ENCODE results near the gene BTN1A1.

DNA sequence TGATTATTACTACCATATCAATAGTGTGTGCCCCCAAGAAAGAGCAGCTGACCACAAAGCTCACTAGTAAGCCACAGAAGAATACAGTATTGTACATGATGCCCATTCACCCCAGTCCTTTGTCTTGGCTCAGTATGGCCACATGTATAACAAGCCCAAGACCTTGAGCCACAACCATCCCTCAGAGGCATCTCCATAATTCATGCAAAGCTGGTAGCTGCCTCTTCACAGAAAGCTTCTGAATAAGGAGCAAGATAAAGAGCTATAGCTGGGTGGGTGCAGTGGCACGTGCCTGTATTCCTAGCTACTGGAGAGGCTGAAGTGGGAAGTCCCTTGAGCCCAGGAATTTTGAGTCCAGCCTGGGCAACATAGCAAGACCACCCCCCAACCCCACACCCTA is 4.8 kb upstream of the BTN1A1 start:
- no peak for TF ChIP-seq CTCF (IDR thresholded peaks at IDR 0.05)
- TF ChIP-seq ESRRA (CRISPR knock-in tag; IDR thresholded peaks at IDR 0.05; ENCODE audit: borderline replicate concordance), result no peak
- TF ChIP-seq, protein P1, sequence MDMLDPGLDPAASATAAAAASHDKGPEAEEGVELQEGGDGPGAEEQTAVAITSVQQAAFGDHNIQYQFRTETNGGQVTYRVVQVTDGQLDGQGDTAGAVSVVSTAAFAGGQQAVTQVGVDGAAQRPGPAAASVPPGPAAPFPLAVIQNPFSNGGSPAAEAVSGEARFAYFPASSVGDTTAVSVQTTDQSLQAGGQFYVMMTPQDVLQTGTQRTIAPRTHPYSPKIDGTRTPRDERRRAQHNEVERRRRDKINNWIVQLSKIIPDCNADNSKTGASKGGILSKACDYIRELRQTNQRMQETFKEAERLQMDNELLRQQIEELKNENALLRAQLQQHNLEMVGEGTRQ (CRISPR knock-in tag; IDR thresholded peaks at IDR 0.05), result no peak

Data from WTC11 (cell line).